MM.1S (cell line): ENCODE results near the gene KANSL3.

Source experiments
- CTCF ChIP-seq: fragments of 300-600 bp; sonication (generic); IDR thresholded peaks from 2 replicates; pipeline ENCODE4 v1.5.1; 2016; ENCODE audit warnings: antibody characterized with exemption, low read length, mixed read lengths
- EZH2 ChIP-seq: fragments of 300-600 bp; sonication (generic); optimal IDR thresholded peaks from 2 replicates; pipeline ENCODE3; 2017; ENCODE audit warnings: low read depth, mild to moderate bottlenecking, antibody characterized with exemption, low read length, mixed read lengths
- EZH2phosphoT487 ChIP-seq: fragments of 300-600 bp; sonication (generic); IDR thresholded peaks from 2 replicates; pipeline ENCODE4 v1.6.1; 2018; ENCODE audit warnings: antibody characterized with exemption, low read length

DNA sequence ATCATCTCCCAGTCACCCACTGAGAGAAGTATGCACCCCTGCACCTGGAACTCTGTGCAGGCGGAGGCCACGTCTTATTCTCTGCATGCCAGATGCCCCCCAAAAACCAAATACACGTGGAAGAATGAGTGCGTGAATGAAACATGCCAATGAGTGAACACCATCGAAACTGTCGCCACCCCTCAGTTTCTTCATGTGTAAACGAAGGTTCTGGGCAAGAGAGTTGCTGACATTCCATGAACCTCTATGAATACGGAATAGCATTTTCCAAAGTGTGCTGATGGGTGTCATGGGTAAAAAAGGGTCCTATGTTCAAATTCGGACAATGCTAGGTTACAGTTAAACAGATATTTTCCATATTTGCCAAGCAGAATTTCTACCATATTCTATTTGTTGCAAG, 24.2 kb upstream of the KANSL3 start:
- TF ChIP-seq CTCF (no peak), EZH2 (no peak), EZH2phosphoT487 (no peak)
